Right atrium auricular region (tissue), 2 donors: ENCODE data around the gene ZNF69. TPM values are rescaled to one million over a fixed set of nuclear protein-coding genes. Genes with fewer than 3 reads are reported as not detected.
"Not testable (repeated sequence)": the region's sequence is repeated elsewhere in the genome, so short reads cannot be mapped to it uniquely, and the experiment has no call there.

Source experiments
- DNase-seq: peaks from one replicate; pipeline ENCODE4 v3.0.0-alpha.2; 2019; ENCODE audit warnings: low spot score
- H3K27ac ChIP-seq, 2 donors: fragments of 200-600 bp; sonication (generic); 1 replicate in 1 of 2; 2 replicates in 1 of 2; pipeline ENCODE4 v1.5.1; 2016 to 2019
- H3K27me3 ChIP-seq, 2 donors: fragments of 200-600 bp; sonication (generic); one replicate each; pipeline versions ENCODE4 v1.5.1 to v1.6.0; 2017 to 2019
- H3K36me3 ChIP-seq: fragments of 200-600 bp; sonication (generic); one replicate; pipeline ENCODE4 v1.5.1; 2016
- H3K4me1 ChIP-seq, 2 donors: fragments of 200-600 bp; sonication (generic); one replicate each; pipeline versions ENCODE4 v1.5.1 to v1.6.0; 2017 to 2019
- H3K4me3 ChIP-seq, 2 donors: fragments of 200-600 bp; sonication (generic); 1 replicate in 1 of 2; 2 replicates in 1 of 2; pipeline ENCODE4 v1.5.1; 2017 to 2019; ENCODE audit warnings: mild to moderate bottlenecking in 1 of 2, moderate library complexity in 1 of 2
- H3K9me3 ChIP-seq, 2 donors: fragments of 200-600 bp; sonication (generic); one replicate each; pipeline ENCODE4 v1.5.1; 2019
- total RNA-seq, 2 donors: library from RNA; depleted of rRNA; stranded (reverse); fragments of >200 nt; gene quantifications; one replicate each; pipeline ENCODE4 v1.1.0, GENCODE V29; 2016
- TF ChIP-seq, protein P1 (sequence below), 2 donors: fragments of 200-600 bp; sonication (generic); IDR thresholded peaks; one replicate each; pipeline ENCODE4 v1.5.1; 2019; ENCODE audit warnings: antibody characterized with exemption in 2 of 2

The ZNF69 gene
- total RNA-seq = 1 to 10 TPM; 4.2 to 6.3 TPM

DNA sequence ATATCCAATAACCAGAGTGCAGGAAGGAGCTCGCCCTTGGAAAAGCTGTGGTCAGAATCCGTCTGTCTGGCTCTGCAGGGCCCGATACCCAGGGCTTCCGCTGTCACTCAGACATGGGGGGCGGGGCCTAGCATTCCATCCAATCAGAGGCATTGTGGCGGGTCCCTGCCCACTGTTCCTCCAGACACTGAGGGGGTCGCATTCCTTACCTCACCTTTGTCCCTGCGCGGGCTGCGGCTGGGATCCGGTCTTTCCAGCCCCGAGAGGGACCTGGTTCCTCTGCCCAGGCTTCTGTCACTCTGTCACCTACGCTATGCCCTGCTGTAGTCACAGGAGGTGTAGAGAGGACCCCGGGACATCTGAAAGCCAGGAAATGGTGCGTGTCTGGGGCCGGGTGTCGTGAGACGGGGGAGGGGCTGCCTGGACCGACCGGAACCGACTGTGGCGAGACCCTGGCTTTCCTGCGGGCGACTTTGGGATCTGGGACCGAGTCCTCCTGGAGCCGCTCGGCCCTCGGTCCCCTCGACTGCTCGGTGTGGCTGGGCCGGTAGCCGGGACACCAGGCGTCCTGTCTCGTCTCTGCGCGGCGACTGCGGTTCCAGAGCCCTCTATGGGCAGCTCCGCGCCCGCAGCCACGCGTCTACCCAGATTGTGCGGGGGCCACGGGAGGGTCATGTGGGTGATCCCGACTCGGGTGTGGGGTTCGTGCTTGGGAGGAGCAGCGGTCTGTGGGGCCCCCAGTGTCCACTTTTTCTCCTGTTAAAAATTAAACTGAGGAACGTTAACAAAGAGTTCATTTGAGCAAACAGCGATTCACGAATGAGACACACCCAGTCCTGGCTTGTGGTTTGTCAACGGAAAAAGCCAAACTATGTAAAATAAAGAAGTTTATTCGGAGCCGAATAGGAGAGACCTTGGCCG, at the start of gene ZNF69:
ZNF69 (plus strand) TSS at position 172 of the 921 bp plus-strand sequence; CDS start at position 314, 142 bp downstream.
- peaks cover 0 to 15% of the 10 kb centered on the region in 2 donors for H3K4me1 ChIP-seq
- no peaks in the 10 kb centered on the region for H3K9me3 ChIP-seq
- peak; percentile 92 for DNase-seq
- H3K27me3 ChIP-seq = no peaks in the 10 kb centered on the region
- TF ChIP-seq, protein P1, sequence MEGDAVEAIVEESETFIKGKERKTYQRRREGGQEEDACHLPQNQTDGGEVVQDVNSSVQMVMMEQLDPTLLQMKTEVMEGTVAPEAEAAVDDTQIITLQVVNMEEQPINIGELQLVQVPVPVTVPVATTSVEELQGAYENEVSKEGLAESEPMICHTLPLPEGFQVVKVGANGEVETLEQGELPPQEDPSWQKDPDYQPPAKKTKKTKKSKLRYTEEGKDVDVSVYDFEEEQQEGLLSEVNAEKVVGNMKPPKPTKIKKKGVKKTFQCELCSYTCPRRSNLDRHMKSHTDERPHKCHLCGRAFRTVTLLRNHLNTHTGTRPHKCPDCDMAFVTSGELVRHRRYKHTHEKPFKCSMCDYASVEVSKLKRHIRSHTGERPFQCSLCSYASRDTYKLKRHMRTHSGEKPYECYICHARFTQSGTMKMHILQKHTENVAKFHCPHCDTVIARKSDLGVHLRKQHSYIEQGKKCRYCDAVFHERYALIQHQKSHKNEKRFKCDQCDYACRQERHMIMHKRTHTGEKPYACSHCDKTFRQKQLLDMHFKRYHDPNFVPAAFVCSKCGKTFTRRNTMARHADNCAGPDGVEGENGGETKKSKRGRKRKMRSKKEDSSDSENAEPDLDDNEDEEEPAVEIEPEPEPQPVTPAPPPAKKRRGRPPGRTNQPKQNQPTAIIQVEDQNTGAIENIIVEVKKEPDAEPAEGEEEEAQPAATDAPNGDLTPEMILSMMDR (IDR thresholded peaks at IDR 0.05) = peak in 1 of 2 donors; percentile 56
- peak within 1 kb of the TSS; percentile 77 to 87 for H3K27ac ChIP-seq
- peak within 1 kb of the TSS; percentile 74 to 85 for H3K4me3 ChIP-seq
- no peaks in the 10 kb centered on the region for H3K36me3 ChIP-seq

GRCh38 chr19:11843722-11844121, 43.9 kb upstream of the ZNF69 start:
- TF ChIP-seq, protein P1 (IDR thresholded peaks at IDR 0.05) = no peak

DNA sequence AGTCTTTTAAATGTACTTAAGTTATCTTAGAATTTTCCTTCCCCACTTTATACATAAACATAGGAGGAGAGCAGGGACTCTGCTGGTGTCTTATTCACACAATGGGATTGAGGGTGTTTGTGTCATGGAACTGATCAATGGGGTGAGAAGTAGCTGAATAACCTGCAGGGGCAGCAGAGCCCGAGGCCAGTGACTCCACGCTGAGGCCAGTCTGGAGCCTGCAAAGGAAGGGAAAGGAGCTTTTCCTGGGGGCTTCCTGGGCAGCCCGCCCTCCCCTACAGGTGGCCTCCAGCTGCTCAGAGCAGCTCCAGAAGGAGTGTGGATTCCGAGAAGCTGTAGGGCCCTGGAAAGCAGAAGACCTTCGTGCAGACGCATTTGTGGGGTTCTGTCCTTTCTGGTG, 40.0 kb upstream of the ZNF69 start:
- peaks cover 0 to 13% of the 10 kb centered on the region in 2 donors for H3K4me1 ChIP-seq
- H3K36me3 ChIP-seq, DNase-seq, H3K27me3 ChIP-seq, H3K27ac ChIP-seq, H3K4me3 ChIP-seq, H3K9me3 ChIP-seq: not testable (repeated sequence)

More at GRCh38 chr19:11843722-11844121, 43.9 kb upstream of the ZNF69 start:
- Histone ChIP-seq H3K4me3 (no peak overlapping the region), H3K27me3 (no peaks in the 10 kb centered on the region), H3K9me3 (no peaks in the 10 kb centered on the region), H3K27ac (no peak overlapping the region), H3K4me1 (peaks cover 0 to 4% of the 10 kb centered on the region in 2 donors), H3K36me3 (no peaks in the 10 kb centered on the region)
- DNase-seq = no peak

GRCh38 chr19:11848200-11848593, 39.4 kb upstream of the ZNF69 start:
- TF ChIP-seq, protein P1 (IDR thresholded peaks at IDR 0.05) = no peak

DNA sequence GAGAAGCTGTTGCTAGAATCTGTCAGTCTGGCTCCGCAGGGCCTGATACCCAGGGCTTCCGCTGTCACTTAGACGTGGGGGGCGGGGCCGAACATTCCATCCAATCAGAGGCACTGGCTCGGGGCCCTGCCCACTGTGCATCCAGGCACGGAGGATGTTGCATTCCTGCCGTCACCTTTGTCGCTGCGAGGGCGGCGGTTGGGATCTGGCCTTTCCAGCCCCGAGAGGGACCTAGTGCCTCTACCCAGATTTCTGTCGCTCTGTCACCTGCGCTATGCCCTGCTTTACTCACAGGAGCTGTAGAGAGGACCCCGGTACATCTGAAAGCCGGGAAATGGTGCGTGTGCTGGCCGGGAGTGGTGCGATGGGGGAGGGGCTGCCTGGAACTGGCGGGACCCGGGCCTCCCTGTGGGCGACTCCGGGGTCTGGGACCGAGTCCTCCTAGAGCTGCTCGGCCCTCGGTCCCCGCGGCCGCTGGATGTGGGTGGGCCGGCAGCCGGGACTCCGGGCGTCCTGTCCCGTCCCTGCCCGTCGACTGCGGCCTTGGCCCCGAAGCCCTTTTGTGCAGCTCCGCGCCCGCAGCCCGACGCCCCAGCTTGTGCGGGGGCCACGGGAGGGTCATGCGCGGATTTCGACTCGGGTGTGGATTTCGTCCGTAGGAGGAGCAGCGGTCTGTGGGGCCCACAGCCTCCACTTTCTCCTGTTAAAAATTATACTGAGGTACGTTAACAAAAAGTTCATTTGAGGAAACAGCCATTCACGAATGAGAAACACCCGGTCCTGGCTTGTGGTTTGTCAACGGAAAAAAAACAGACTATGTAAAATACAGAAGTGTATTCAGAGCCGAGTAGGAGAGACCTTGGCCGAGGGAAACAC, 38.8 kb upstream of the ZNF69 start, which contains the start of gene ZNF439:
ZNF439 (plus strand) TSS at position 133 of the 876 bp plus-strand sequence; CDS start at position 275, 142 bp downstream.
- Histone ChIP-seq H3K4me1 (peaks cover 0 to 13% of the 10 kb centered on the region in 2 donors), H3K9me3 (no peaks in the 10 kb centered on the region), H3K36me3 (no peaks in the 10 kb centered on the region), H3K27me3 (no peaks in the 10 kb centered on the region), H3K4me3 (peak within 1 kb of the TSS; percentile 50 to 71), H3K27ac (peak within 1 kb of the TSS; percentile 18 to 60)
- TF ChIP-seq, protein P1 (IDR thresholded peaks at IDR 0.05) = no peak
- DNase-seq = peak; percentile 95

More at GRCh38 chr19:11848200-11848593, 39.4 kb upstream of the ZNF69 start:
- Histone ChIP-seq H3K27ac (peak overlapping the region in 1 of 2 donors; percentile 18), H3K4me1 (peaks cover 0 to 13% of the 10 kb centered on the region in 2 donors), H3K27me3 (no peaks in the 10 kb centered on the region), H3K9me3 (no peaks in the 10 kb centered on the region), H3K36me3 (no peaks in the 10 kb centered on the region), H3K4me3 (peak overlapping the region; percentile 50 to 71)
- no peak for DNase-seq

GRCh38 chr19:11850289-11850688, 37.3 kb upstream of the ZNF69 start:
- not testable (repeated sequence) for H3K27me3 ChIP-seq, H3K27ac ChIP-seq

More at GRCh38 chr19:11850289-11850688, 37.3 kb upstream of the ZNF69 start:
- H3K9me3 ChIP-seq, H3K36me3 ChIP-seq, DNase-seq, H3K4me3 ChIP-seq: not testable (repeated sequence)
- H3K4me1 ChIP-seq = peaks cover 0 to 13% of the 10 kb centered on the region in 2 donors
